Naive thymus-derived CD8-positive, alpha-beta T cell (primary cell): ENCODE measurements around the gene RDH8. TPM values are rescaled to one million over a fixed set of nuclear protein-coding genes. Genes with fewer than 3 reads are reported as not detected.

ENCODE experiments used
- ATAC-seq, 2 donors: fragments of 150-1000 bp; cut with Tn5 transposase in 1 of 2; sonication (Bioruptor Pico), chemical (Tn5 transposase) in 1 of 2; 1 replicate in 1 of 2; 2 replicates in 1 of 2; pipeline ENCODE4 v1.10.0; 2021; ENCODE audit warnings: mild to moderate bottlenecking in 2 of 2, moderate library complexity in 2 of 2
- POLR2A ChIA-PET: fragments of 350-600 bp; sonication (Branson Sonifier 250); formaldehyde crosslinking; loops from one replicate; lab custom pipeline; 2021; ENCODE audit warnings: antibody characterized with exemption; lab: Charles Lee
- DNase-seq, 10 donors: peaks; one replicate each; pipeline versions ENCODE4 v3.0.0 to v3.0.0-alpha.2; 2020 to 2022
- H3K27ac Mint-ChIP-seq, 10 donors: one replicate each; pipeline ENCODE4 v1.8.0; 2020 to 2022; ENCODE audit warnings: mild to moderate bottlenecking in 10 of 10, mixed read lengths in 10 of 10, moderate library complexity in 4 of 10, inconsistent platforms in 1 of 10
- H3K27me3 Mint-ChIP-seq, 5 donors: one replicate each; pipeline ENCODE4 v1.8.0; 2021 to 2022; ENCODE audit warnings: mixed read lengths in 5 of 5
- H3K36me3 Mint-ChIP-seq, 3 donors: one replicate each; pipeline ENCODE4 v1.8.0; 2020 to 2022; ENCODE audit warnings: mixed read lengths in 3 of 3, mild to moderate bottlenecking in 2 of 3, inconsistent platforms in 1 of 3
- H3K4me1 Mint-ChIP-seq, 4 donors: one replicate each; pipeline ENCODE4 v1.8.0; 2021 to 2022; ENCODE audit warnings: mixed read lengths in 4 of 4
- H3K4me3 Mint-ChIP-seq, 10 donors: one replicate each; pipeline ENCODE4 v1.8.0; 2020 to 2022; ENCODE audit warnings: mild to moderate bottlenecking in 10 of 10, mixed read lengths in 10 of 10, moderate library complexity in 6 of 10, inconsistent platforms in 1 of 10
- H3K9me3 Mint-ChIP-seq, 9 donors: one replicate each; pipeline ENCODE4 v1.8.0; 2020 to 2022; ENCODE audit warnings: mixed read lengths in 9 of 9, mild to moderate bottlenecking in 3 of 9, inconsistent platforms in 1 of 9, moderate library complexity in 1 of 9
- polyA plus RNA-seq, 3 donors: library from polyadenylated mRNA; unstranded; fragments of 300-500 nt; fragmentation: Illumina TruSeq; gene quantifications; one replicate each; pipeline ENCODE4 v1.2.3, GENCODE V29; 2021
- total RNA-seq, 8 experiments: library from RNA in 2 of 8; stranded (reverse) in 2 of 8; gene quantifications; one replicate each; pipeline ENCODE4 v1.2.3 and lab custom pipeline; 2021 to 2026

Gene RDH8
- total RNA-seq (not detected), polyA plus RNA-seq (not detected), total RNA-seq (lab: John Stamatoyannopoulos, UW) (0 reads per million in 6 experiments)

GRCh38 chr19:10013316-10013715 lies at the start of gene RDH8:
Gene RDH8, plus strand, starts transcription at chr19:10013483. Its CDS starts 15 bp downstream, at chr19:10013498.
- peaks cover 0 to 12% (median 6%) of the 10 kb centered on the region in 3 donors for H3K36me3 Mint-ChIP-seq
- peaks cover 8 to 15% (median 9%) of the 10 kb centered on the region in 4 donors for H3K4me1 Mint-ChIP-seq
- peaks cover 0 to 7% (median 0%) of the 10 kb centered on the region in 9 donors for H3K9me3 Mint-ChIP-seq
- no peak within 1 kb of the TSS for H3K27ac Mint-ChIP-seq
- H3K4me3 Mint-ChIP-seq: no peak within 1 kb of the TSS
- POLR2A ChIA-PET: no interaction called here
- ATAC-seq (no peak), DNase-seq (no peak)
- peaks cover 29 to 60% (median 44%) of the 10 kb centered on the region in 5 donors for H3K27me3 Mint-ChIP-seq

DNA sequence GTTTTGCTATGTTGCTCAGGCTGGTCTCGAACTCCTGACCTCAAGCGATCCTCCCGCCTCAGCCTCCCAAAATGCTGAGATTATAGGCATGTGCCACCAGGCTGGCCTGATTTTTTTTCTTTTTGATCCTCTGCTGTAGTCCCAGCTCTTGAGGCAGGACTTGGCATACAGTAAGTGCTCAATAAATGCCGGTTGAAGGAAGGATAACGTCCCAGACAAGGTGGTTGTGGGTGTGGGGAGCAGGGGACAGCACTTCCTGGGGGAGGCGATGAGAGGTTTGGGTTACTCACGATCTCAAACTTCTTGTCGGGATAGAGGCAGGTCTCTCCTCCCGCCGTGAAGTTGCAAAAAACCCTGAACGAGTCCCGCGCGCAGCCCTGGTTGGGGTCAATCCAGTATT lies 47.3 kb upstream of the RDH8 start:
- H3K27ac Mint-ChIP-seq: no peak overlapping the region
- POLR2A ChIA-PET: no interaction called here

DNA sequence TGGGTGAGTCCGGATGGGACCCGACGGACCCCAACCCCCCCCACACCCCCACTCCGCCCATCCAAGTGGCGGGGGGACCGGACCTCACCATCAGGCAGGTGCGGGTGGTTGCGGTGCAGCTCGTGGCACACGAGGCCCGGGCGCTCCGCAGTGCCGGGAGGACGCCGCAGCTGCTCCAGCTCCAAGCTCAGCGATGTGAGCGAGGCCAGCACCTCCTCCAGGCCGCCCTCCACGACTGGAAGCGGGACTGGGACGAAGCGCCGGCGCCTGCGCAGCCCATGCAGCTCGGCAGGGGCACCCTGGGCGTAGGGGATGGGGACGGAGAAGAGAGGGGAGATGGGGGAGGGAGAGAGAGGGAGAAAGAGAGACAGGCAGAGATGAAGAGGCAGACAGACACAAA lies 46.8 kb upstream of the RDH8 start:
- DNase-seq: no peak
- no peak overlapping the region for H3K27ac Mint-ChIP-seq
- no peak overlapping the region for H3K4me3 Mint-ChIP-seq
- POLR2A ChIA-PET: no interaction called here
- H3K27me3 Mint-ChIP-seq: peaks cover 31 to 55% (median 42%) of the 10 kb centered on the region in 5 donors
- no peaks in the 10 kb centered on the region for H3K36me3 Mint-ChIP-seq
- peaks cover 0 to 2% (median 0%) of the 10 kb centered on the region in 9 donors for H3K9me3 Mint-ChIP-seq
- ATAC-seq: no peak
- H3K4me1 Mint-ChIP-seq: peaks cover 3 to 5% (median 4%) of the 10 kb centered on the region in 4 donors

More for the DNA sequence above, 47.3 kb upstream of the RDH8 start:
- ATAC-seq: no peak
- Mint-ChIP-seq H3K27me3 (peaks cover 32 to 58% (median 43%) of the 10 kb centered on the region in 5 donors), H3K9me3 (peaks cover 0 to 2% (median 0%) of the 10 kb centered on the region in 9 donors), H3K4me3 (no peak overlapping the region), H3K36me3 (no peaks in the 10 kb centered on the region), H3K4me1 (peaks cover 3 to 5% (median 4%) of the 10 kb centered on the region in 4 donors)
- DNase-seq: no peak

DNA sequence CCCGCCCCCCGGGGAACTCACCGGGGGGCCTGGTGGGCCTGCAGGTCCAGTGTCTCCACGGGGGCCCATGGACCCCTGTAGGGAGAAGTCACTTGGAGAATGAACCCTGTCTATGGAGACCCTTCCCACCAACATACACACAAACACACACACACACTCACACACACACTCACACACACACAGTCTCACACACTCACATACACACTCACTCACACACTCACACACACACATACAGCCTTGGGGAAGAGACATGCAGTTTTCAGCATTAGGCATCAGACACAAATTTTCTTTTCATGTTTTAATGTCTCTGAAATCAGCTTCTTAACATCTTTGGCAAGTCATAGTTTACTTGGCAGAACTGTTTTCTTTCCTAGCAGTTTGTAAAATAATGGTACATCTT lies 46.0 kb upstream of the RDH8 start:
- Mint-ChIP-seq H3K9me3 (peaks cover 0 to 9% (median 0%) of the 10 kb centered on the region in 9 donors), H3K27me3 (peaks cover 31 to 52% (median 41%) of the 10 kb centered on the region in 5 donors), H3K4me3 (no peak overlapping the region), H3K27ac (peak overlapping the region in 1 of 10 donors; percentile 4), H3K36me3 (no peaks in the 10 kb centered on the region), H3K4me1 (peaks cover 3 to 5% (median 5%) of the 10 kb centered on the region in 4 donors)
- DNase-seq (no peak), ATAC-seq (no peak)
- POLR2A ChIA-PET: no interaction called here

DNA sequence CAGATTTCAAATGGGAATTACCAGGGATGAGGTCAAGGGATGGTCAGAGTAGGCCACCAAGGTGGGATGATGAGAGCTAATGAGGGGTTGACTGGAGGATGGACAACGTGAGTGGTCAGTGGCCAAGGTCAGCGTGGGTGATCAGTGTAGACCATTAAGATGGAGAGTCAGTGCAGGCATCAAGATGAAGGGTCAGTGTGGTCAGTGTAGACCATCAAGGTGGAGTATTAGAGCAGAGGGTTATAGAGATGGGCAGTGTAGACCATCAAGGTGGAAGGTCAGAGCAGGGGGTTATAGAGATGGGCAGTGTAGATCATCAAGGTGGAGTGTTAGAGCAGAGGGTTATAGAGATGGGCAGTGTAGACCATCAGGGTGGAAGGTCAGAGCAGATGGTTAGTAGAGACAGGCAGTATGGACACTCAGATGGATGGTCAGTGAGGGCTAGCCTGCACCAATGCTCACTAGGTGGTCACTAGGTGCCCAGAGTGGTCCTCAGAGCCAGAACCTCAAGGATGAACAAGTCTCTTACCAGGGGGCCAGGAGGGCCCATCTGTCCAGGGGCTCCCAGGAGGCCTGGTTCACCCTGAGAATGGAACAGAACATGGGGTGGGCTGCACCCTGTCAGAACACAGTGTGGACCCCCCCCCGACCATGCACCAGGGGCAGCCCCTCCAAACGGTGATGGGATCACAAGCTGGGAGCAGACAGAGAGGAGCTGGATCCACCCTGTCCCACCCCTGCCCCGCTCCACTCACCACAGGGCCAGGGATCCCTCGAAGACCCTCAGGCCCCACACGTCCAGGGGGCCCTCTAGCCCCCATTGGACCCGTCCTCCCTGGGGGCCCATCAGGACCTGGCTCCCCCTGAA lies 44.2 kb upstream of the RDH8 start:
- Mint-ChIP-seq H3K4me3 (no peak overlapping the region), H3K27ac (no peak overlapping the region), H3K36me3 (no peaks in the 10 kb centered on the region), H3K27me3 (peaks cover 29 to 42% (median 35%) of the 10 kb centered on the region in 5 donors), H3K4me1 (peaks cover 3 to 5% (median 5%) of the 10 kb centered on the region in 4 donors), H3K9me3 (peaks cover 0 to 12% (median 0%) of the 10 kb centered on the region in 9 donors)
- DNase-seq (no peak), ATAC-seq (no peak)
- POLR2A ChIA-PET: no interaction called here

DNA sequence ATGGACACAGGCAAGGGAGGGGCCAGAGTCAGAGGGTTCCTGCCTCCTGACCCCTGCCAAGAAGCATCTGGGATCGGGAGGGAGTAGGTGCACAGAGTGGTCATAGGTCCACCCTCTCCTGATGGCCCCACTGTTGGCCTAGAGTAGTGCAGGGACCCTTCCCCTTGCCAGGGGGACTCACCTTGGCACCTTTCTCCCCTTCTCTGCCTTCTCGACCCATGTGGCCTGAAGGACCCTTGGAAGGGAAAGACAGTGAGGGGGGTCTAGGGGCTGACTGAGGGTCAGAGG lies 43.7 kb upstream of the RDH8 start:
- POLR2A ChIA-PET: no interaction called here
- H3K36me3 Mint-ChIP-seq: no peaks in the 10 kb centered on the region
- H3K9me3 Mint-ChIP-seq: peaks cover 0 to 12% (median 0%) of the 10 kb centered on the region in 9 donors
- H3K4me3 Mint-ChIP-seq: no peak overlapping the region
- peaks cover 3 to 5% (median 5%) of the 10 kb centered on the region in 4 donors for H3K4me1 Mint-ChIP-seq
- DNase-seq: no peak
- H3K27me3 Mint-ChIP-seq: peaks cover 29 to 42% (median 34%) of the 10 kb centered on the region in 5 donors
- no peak overlapping the region for H3K27ac Mint-ChIP-seq
- ATAC-seq: no peak

DNA sequence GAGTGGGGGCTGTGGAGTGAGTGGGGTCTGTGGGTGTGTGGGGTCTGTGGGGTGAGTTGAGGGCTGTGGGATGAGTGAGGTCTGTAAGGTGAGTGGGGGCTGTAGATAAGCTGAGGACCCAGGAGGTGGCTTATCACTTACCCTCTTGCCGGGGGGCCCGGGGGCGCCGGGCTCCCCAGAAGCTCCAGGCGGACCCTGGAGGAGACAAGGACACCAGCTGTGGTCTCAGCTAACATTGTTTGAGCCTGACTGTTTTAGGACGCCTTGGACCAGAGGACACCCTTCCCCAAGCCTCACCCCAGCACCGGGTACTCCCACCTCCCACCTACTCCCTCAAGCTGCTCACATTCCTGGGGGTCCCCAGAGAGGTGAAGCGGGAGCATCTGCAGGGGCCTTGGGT lies 42.8 kb upstream of the RDH8 start:
- POLR2A ChIA-PET: no interaction called here
- H3K27me3 Mint-ChIP-seq: peaks cover 28 to 39% (median 31%) of the 10 kb centered on the region in 5 donors
- H3K27ac Mint-ChIP-seq: no peak overlapping the region
- H3K9me3 Mint-ChIP-seq: peaks cover 0 to 12% (median 0%) of the 10 kb centered on the region in 9 donors
- peaks cover 3 to 5% (median 5%) of the 10 kb centered on the region in 4 donors for H3K4me1 Mint-ChIP-seq
- H3K4me3 Mint-ChIP-seq: no peak overlapping the region
- ATAC-seq (no peak), DNase-seq (no peak)
- H3K36me3 Mint-ChIP-seq: no peaks in the 10 kb centered on the region

- H3K4me1 Mint-ChIP-seq: peaks cover 3 to 5% (median 5%) of the 10 kb centered on the region in 4 donors
- POLR2A ChIA-PET: interaction anchor here (0.5 kb wide), 1 partner anchor 1667 kb away, joined by 5 read pairs; no protein-coding TSS in a partner anchor
- peaks cover 0 to 12% (median 0%) of the 10 kb centered on the region in 9 donors for H3K9me3 Mint-ChIP-seq
- peaks cover 22 to 31% (median 24%) of the 10 kb centered on the region in 5 donors for H3K27me3 Mint-ChIP-seq
- no peak overlapping the region for H3K4me3 Mint-ChIP-seq
- DNase-seq (no peak), ATAC-seq (no peak)
- no peaks in the 10 kb centered on the region for H3K36me3 Mint-ChIP-seq
- H3K27ac Mint-ChIP-seq: no peak overlapping the region
These were observed 42.0 kb upstream of the RDH8 start for GRCh38 chr19:9971166-9971897.

DNA sequence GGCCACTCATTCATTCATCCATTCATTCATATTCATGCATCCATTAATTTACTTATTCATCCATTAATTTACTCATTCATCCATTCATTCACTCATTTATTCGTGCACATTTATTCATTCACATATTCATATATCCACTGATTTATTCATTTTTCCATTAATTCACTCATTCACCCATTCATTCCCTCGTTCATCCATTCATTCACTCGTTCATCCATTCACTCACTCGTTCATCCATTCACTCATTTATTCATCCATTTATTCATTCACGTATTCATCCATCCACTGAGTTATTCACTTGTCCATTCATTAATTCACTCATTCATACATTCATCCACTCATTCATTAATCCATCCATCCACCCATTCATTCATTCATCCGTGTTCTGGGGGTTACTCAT lies 41.2 kb upstream of the RDH8 start:
- Mint-ChIP-seq H3K4me3 (no peak overlapping the region), H3K27ac (no peak overlapping the region), H3K36me3 (no peaks in the 10 kb centered on the region), H3K4me1 (peaks cover 0 to 2% (median under 1%) of the 10 kb centered on the region in 4 donors), H3K27me3 (peaks cover 18 to 23% (median 20%) of the 10 kb centered on the region in 5 donors), H3K9me3 (peaks cover 0 to 12% (median 0%) of the 10 kb centered on the region in 9 donors)
- DNase-seq (no peak), ATAC-seq (no peak)
- POLR2A ChIA-PET: no interaction called here

DNA sequence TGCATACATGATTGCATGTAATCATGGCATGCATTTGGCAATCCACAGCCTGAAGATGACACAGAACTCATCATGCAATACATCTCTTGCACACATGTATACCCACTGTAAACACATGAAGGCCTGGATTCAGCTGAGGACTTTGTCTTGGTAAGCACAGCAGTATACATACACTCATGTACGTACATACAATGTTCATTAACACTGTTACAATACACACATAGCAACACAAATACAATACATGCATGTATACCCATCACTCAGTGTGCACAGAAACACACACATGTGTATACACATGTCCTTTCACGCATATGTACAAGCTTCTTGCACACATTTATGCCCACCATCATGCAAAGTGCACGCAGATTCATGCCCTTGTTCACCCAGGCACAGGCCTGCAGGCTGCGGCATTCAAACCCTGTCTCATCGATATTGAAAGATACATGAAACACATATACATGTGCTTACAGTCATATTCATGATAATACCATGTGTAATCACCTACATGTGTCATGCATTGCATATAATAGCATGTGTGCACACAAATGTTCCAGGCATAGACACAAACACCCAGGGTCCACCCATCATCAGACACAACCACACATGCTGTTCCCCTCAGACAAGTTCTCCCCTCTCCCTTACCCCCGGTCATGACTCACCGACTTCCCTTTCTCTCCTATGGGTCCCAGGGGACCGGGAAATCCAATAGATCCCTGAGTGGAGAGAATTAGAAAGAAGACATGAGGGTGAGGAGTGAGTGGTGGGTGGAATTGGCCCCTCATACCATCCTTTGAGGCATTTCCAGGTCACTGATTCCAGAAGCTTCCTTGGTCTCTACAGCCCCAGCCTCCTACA lies 31.6 kb upstream of the RDH8 start:
- DNase-seq (no peak), ATAC-seq (no peak)
- peaks cover 0 to 5% (median 0%) of the 10 kb centered on the region in 4 donors for H3K4me1 Mint-ChIP-seq
- no peak overlapping the region for H3K27ac Mint-ChIP-seq
- H3K4me3 Mint-ChIP-seq: no peak overlapping the region
- POLR2A ChIA-PET: no interaction called here
- peaks cover 0 to 8% (median 0%) of the 10 kb centered on the region in 9 donors for H3K9me3 Mint-ChIP-seq
- no peaks in the 10 kb centered on the region for H3K36me3 Mint-ChIP-seq
- peaks cover 3 to 35% (median 20%) of the 10 kb centered on the region in 5 donors for H3K27me3 Mint-ChIP-seq

- Mint-ChIP-seq H3K4me3 (no peak overlapping the region), H3K4me1 (peaks cover 0 to 4% (median 0%) of the 10 kb centered on the region in 4 donors), H3K27me3 (peaks cover 8 to 47% (median 27%) of the 10 kb centered on the region in 5 donors), H3K27ac (no peak overlapping the region), H3K36me3 (no peaks in the 10 kb centered on the region), H3K9me3 (peaks cover 0 to 6% (median 0%) of the 10 kb centered on the region in 9 donors)
- ATAC-seq (no peak), DNase-seq (no peak)
- POLR2A ChIA-PET: no interaction called here
These were observed 26.4 kb upstream of the RDH8 start for GRCh38 chr19:9986787-9987281.

- no peak overlapping the region for H3K4me3 Mint-ChIP-seq
- POLR2A ChIA-PET: no interaction called here
- H3K27me3 Mint-ChIP-seq: peaks cover 6 to 37% (median 22%) of the 10 kb centered on the region in 5 donors
- H3K36me3 Mint-ChIP-seq: no peaks in the 10 kb centered on the region
- H3K9me3 Mint-ChIP-seq: no peaks in the 10 kb centered on the region
- DNase-seq (no peak), ATAC-seq (no peak)
- H3K27ac Mint-ChIP-seq: no peak overlapping the region
- H3K4me1 Mint-ChIP-seq: peaks cover 0 to 4% (median 0%) of the 10 kb centered on the region in 4 donors
These were observed 23.8 kb upstream of the RDH8 start for GRCh38 chr19:9989504-9989903.
